ENCODE data around the gene TRIM29.

DNA sequence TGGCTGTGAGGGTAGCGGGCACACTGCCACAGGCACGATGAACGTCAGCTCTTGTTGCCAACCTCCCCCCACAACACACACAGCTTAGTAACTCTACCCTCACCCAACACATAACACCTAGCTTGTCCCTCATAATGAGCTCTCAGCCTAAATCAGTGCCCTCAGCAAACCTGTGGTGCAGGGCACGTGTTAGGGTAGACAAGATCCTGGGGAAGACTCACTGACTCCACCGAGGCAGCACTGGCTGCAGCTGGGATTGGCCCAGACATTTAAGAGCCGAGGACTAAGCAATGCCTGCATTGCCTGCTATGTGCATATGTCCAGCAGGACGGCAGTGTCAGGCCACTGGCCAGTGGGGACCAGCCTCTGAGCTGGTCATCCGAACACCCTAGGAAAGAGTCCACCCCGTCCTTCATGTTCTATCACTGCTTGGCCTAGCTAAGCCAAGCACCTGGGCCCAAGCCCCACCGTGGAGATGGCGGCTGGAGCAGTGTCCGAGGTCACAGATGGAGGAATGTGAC lies 32.9 kb upstream of the TRIM29 start:
- TF ChIP-seq CTCF (conservative IDR thresholded peaks at IDR 0.05 in 1 of 2, IDR thresholded peaks at IDR 0.05 in 1 of 2; ENCODE audit: low read depth in 1 of 2, low read length in 2 of 2) = no peak
- no peak for TF ChIP-seq EZH2 (IDR thresholded peaks at IDR 0.05; ENCODE audit: low read length, missing control alignments)
